ENCODE measurements around the gene APP. TPM values are rescaled to one million over a fixed set of nuclear protein-coding genes. Genes with fewer than 3 reads are reported as not detected.

The APP gene
- total and polyA plus RNA-seq, 7 donors = 37.7 to 118 (median 56.6) TPM

DNA sequence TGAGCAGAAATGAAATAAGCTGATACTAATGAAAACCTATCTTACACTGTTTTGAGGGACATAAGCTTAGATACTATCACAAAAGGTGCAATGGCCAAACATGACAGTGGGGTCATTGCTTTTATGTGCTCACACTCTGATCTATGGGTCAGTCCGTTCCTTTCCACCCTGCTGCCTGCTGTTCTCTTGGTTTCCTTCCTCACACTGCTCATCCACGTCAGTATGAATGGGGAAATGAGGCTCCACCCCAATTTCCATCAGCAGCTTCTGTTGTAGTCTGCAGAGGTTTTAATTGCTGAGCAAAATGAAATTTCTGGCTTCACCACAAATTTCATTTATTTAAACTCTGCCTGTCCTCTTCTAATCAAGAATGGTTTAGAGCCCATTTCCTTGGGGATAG lies 280.6 kb downstream of the APP start:
- DNase-seq (no peak), ATAC-seq (no peak)
- no peaks in the 10 kb centered on the region for H3K36me3 ChIP-seq (ENCODE audit: insufficient read depth in 1 of 2, low read depth in 1 of 2)
- H3K27me3 ChIP-seq (ENCODE audit: insufficient read depth in 3 of 3, low read length in 2 of 3) = no peaks in the 10 kb centered on the region
- H3K4me1 ChIP-seq = no peaks in the 10 kb centered on the region
- TF ChIP-seq, protein P1, sequence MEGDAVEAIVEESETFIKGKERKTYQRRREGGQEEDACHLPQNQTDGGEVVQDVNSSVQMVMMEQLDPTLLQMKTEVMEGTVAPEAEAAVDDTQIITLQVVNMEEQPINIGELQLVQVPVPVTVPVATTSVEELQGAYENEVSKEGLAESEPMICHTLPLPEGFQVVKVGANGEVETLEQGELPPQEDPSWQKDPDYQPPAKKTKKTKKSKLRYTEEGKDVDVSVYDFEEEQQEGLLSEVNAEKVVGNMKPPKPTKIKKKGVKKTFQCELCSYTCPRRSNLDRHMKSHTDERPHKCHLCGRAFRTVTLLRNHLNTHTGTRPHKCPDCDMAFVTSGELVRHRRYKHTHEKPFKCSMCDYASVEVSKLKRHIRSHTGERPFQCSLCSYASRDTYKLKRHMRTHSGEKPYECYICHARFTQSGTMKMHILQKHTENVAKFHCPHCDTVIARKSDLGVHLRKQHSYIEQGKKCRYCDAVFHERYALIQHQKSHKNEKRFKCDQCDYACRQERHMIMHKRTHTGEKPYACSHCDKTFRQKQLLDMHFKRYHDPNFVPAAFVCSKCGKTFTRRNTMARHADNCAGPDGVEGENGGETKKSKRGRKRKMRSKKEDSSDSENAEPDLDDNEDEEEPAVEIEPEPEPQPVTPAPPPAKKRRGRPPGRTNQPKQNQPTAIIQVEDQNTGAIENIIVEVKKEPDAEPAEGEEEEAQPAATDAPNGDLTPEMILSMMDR (IDR thresholded peaks at IDR 0.05) = no peak
- H3K27ac ChIP-seq = no peak overlapping the region
- H3K4me3 ChIP-seq = no peak overlapping the region
- H3K9me3 ChIP-seq = no peaks in the 10 kb centered on the region
- intact Hi-C loops (cut with DNase I) = no loop called here
- WGBS, 3 donors = 79 to 90% (median 80%) methylated on average over 2 of the region's 2 CpGs

DNA sequence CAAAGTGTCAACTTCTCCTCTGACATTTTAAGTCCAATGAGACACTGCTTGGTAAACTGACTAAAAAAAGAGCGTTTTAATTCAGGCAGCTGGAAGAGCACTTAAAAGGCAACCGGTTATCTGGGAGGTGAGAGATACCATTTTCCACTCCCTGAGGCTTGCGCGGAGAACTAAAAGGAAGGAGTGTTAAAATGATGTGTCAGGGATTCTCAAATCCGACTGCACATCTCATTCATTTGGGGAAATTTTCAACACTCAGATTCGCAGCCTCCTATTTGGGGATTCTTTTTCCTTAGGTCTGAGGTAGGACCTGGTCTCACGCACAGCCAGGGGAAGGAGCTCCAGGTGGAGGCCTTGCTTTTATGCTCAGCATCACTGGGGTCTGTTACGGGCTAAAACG lies 281.9 kb downstream of the APP start:
- 86 to 95% (median 87%) methylated on average over 9 of the region's 9 CpGs for WGBS, 3 donors
- ATAC-seq (no peak), DNase-seq (no peak)
- Histone ChIP-seq H3K4me3 (no peak overlapping the region), H3K27ac (no peak overlapping the region), H3K27me3 (ENCODE audit: insufficient read depth in 3 of 3, low read length in 2 of 3) (no peaks in the 10 kb centered on the region), H3K36me3 (ENCODE audit: insufficient read depth in 1 of 2, low read depth in 1 of 2) (no peaks in the 10 kb centered on the region), H3K4me1 (no peaks in the 10 kb centered on the region), H3K9me3 (no peaks in the 10 kb centered on the region)
- TF ChIP-seq, protein P1 (IDR thresholded peaks at IDR 0.05) = no peak
- intact Hi-C loops (cut with DNase I) = no loop called here

DNA sequence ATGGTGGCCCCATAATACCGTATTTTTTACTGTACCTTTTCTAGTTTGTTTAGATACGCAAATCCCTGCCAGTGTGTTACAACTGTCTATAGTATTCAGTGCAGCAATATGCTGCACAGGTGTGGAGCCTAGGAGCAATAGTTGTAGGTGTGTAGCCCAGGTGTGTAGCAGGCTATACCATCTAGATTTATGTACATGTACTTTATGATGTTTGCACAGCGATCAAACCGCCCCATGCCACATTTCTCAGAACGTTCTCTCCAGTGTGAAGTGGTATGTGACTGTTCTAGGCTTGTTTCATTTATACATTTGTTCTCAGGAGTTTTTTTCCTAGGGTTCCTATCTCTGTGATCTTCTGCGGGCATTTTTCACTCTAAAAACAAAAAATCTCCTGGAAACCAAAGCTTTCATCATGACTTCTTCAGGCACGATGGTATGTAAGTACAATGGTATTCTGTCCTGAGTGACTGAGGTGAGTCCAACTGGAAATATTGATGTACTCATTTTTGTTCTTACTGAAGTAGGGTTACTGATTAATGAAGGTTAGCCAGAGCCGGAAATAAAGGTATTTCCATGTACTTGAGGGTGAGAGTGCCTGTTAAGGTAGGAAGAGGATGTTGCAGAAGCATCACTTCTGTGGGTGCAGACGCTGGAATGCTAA lies 282.8 kb downstream of the APP start:
- Histone ChIP-seq H3K9me3 (no peaks in the 10 kb centered on the region), H3K27me3 (ENCODE audit: insufficient read depth in 3 of 3, low read length in 2 of 3) (no peaks in the 10 kb centered on the region), H3K4me1 (no peaks in the 10 kb centered on the region), H3K36me3 (ENCODE audit: insufficient read depth in 1 of 2, low read depth in 1 of 2) (no peaks in the 10 kb centered on the region), H3K4me3 (no peak overlapping the region), H3K27ac (no peak overlapping the region)
- WGBS, 3 donors = 87 to 94% (median 89%) methylated on average over 9 of the region's 9 CpGs
- intact Hi-C loops (cut with DNase I) = no loop called here
- no peak for DNase-seq
- TF ChIP-seq, protein P1 (IDR thresholded peaks at IDR 0.05) = no peak
- no peak for ATAC-seq

DNA sequence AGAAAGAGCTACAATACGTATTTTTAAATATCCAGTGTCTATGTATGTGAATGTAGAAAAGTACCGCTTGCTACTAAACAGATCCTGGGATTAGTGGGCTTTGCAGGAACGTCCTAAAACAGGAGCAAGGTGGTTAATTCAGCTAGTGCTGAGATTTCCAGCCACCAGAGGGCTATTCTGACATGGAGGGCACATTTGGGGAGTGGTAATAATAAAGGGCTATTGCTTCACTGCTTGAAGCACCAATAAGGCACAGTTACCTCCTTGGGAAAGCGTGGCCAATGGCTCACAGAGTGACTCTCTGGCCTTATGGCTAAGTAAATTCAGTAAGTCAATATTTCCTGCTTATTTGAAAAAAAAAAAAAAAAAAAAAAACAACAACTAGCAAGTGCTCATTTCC lies 283.4 kb downstream of the APP start:
- ATAC-seq (no peak), DNase-seq (no peak)
- intact Hi-C loops (cut with DNase I) = no loop called here
- WGBS, 3 donors = 89 to 95% (median 94%) methylated on average over 4 of the region's 4 CpGs
- Histone ChIP-seq H3K36me3 (ENCODE audit: insufficient read depth in 1 of 2, low read depth in 1 of 2) (no peaks in the 10 kb centered on the region), H3K9me3 (no peaks in the 10 kb centered on the region), H3K27me3 (ENCODE audit: insufficient read depth in 3 of 3, low read length in 2 of 3) (no peaks in the 10 kb centered on the region), H3K4me3 (no peak overlapping the region), H3K4me1 (no peaks in the 10 kb centered on the region), H3K27ac (no peak overlapping the region)
- TF ChIP-seq, protein P1 (IDR thresholded peaks at IDR 0.05) = no peak

DNA sequence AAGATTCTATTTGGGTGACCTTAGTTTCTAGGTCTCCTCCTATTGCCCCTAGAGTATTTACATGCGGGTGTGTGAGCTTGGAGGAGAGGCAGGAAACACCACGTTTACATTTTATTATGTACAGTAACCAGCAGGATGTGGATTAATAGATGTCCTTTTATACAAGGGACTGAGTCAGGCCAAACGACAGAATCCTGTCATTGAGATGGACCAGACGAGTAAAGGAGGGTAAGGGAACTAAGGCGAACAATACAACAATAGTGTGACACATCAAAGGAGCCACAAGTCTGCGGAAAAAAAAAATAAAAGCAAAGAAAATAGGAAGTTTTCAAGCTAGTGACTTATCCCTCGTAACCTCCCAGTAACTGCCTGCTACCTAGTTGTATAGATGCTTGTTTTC lies 284.7 kb downstream of the APP start:
- intact Hi-C loops (cut with DNase I) = no loop called here
- no peak for ATAC-seq
- TF ChIP-seq, protein P1 (IDR thresholded peaks at IDR 0.05) = no peak
- no peaks in the 10 kb centered on the region for H3K36me3 ChIP-seq (ENCODE audit: insufficient read depth in 1 of 2, low read depth in 1 of 2)
- DNase-seq = no peak
- 66 to 80% (median 73%) methylated on average over 7 of the region's 7 CpGs for WGBS, 3 donors
- H3K9me3 ChIP-seq = no peaks in the 10 kb centered on the region
- no peak overlapping the region for H3K4me3 ChIP-seq
- H3K27me3 ChIP-seq (ENCODE audit: insufficient read depth in 3 of 3, low read length in 2 of 3) = no peaks in the 10 kb centered on the region
- no peaks in the 10 kb centered on the region for H3K4me1 ChIP-seq
- no peak overlapping the region for H3K27ac ChIP-seq

Data from psoas muscle (tissue), 8 donors.